Stimulated activated CD4-positive, alpha-beta T cell treated with anti-CD3 and anti-CD28 coated beads, TNF-alpha, amount 100 ng/mL, for 48 hours (primary cell): ENCODE measurements around the gene PLXNA2.

Experiments used
- DNase-seq, 3 donors: peaks; one replicate each; pipeline ENCODE4 v3.0.0-alpha.2; 2020; ENCODE audit warnings: low read depth in 3 of 3

PLXNA2 gene

DNA sequence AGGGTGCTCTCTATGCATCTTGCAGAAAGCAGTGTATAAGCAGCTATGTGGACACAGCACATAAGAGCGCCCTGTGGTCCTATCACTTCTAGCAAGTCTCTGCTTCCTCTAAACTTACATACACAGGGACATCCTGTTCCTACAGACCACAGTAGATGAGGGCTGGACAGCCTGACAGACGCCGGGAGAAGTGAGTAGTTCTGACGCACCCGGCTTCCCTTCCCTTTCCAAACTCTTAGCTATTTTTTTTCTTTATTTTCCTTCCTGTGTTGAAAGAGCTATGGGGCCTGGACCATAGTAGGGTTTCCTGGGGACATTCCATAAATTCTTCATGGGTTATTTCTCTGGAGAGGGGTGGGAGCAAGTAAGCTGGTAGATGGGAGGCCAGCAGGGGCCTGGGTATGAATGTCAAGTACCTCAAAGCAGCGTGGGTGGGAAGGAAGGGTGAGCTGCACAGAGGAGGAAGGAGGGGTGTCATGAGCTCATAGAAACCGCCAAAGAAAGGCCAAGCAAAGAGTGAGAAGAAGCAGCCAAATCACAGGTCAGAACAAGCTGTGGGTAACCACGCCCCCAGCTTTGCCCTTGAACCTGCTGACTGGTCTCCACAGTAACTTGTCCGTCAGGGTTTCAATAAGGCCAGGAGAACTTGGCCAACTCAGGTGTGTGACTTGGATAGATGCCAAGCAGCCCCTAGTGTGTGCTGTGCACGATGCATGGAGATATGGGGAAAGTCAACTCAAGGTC is 36.6 kb downstream of the PLXNA2 start:
- no peak for DNase-seq

DNA sequence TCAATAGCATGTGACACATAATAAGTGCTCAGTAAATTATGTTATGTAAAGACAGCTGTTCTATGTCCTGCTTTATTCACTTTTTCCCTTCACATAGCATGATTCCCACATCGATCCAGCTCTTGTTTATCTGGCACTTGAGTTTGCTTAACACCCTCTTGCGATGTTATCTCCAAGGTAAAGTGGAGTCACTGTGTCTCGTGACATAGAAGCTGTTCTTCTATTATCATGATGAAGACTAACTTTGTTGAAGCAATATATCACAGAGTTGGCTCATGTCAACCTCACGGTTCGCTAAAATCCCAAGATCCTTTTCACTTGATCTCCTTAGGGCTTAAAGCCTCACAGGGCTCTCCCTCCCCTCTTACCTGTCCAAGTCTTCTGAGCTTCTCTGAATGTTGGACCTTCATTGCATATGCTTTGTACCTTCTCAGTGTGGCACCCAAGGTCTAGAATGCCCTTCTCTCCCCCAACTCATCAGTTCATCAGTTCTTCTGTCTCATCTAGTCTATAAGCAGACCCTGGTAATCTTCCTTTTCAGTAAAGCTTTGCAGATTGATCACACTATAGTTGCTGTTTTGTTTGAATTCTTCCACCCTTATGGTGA is 38.0 kb downstream of the PLXNA2 start:
- DNase-seq, result no peak

DNA sequence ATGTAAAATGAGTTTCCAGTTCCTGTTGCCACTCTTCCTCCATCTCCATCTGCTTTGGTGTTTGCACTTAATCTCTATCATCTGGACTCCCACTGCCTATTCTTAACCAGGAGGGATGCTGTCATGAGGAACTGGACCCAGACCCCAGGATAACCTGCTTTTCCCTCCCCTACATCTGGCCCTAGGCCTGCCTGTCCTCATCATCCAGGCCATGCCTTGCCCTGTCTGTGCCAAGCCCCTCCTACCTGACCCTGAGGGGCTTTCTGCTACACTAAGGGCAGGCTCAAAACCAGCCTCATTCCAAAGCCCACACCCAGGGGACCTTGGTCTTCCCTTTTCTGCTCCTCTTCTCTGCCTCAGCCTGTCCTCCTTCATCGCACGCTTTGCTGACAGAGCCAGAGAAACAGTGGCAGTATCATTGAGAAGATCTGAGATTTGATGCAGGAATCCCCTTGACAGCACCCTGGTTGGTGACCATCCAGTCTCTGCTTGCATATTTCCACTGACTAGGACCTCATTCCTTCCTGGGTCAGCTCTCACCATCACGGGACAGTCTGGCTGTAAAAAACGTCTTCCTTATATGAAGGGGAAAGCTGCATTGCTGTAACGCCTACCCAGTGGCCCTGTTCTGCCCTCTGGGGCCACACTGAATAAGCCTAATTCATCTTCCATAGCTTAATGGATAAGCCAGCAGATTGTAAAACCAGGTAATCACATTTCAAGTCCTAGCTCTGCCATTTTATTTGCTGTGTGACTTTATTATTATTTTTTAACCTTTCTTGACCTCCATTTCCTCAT is 38.8 kb downstream of the PLXNA2 start:
- DNase-seq, result no peak

DNA sequence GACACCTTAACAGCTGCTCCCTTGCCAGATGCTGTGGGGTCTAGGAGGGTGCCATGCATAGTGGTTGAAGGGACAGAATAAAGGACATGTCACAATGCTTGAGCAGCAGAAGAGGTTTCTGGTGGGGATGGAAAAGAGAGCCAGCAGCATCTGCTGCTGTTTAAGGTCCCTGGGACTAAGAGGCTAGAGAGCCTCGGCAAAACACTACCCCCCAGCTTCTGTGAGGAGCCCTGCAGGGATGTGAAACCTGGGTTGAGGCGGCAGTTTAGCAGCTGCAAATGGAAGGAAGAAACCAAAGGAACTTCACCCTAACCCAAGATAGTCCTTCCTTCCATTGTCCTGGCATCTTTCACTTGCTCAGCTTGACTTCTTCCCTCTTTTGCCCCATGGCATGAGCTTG is 39.4 kb downstream of the PLXNA2 start:
- DNase-seq, result no peak

DNA sequence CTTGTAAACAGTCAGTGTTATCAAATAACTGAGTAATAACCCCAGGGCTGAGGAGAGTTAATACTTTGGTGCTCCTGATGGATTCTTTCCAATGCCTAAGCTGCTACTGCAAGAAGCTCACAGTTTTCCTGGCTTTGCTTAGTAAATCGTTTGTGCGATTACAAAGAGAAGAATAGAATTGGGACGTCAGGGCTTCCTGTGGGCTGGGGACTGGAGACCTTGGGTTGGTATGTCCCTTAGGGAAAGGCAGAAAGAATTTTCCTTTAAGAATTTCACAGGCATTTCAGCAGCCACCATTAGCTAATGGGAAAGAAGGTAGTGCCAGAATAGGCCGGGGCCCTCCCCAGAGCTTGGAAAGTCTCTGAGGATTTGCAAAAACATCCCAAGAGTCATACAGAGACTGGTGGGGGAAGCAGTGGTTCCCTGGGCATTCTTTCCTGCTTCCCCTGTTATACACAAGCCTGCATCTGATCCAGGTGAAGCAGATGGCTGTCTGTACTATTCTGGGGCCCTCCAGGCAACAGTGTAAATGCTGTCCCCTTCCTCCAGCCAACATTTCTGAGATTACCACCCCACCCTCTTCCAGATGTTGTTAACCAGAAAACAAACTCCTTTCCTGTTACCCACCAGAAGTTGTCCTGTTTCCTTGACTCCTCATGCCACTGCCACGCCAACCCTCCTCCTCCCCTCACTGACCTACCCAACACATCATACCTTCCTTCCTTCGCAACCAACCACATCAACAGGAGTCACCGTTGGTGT is 40.2 kb downstream of the PLXNA2 start:
- DNase-seq, result no peak

DNA sequence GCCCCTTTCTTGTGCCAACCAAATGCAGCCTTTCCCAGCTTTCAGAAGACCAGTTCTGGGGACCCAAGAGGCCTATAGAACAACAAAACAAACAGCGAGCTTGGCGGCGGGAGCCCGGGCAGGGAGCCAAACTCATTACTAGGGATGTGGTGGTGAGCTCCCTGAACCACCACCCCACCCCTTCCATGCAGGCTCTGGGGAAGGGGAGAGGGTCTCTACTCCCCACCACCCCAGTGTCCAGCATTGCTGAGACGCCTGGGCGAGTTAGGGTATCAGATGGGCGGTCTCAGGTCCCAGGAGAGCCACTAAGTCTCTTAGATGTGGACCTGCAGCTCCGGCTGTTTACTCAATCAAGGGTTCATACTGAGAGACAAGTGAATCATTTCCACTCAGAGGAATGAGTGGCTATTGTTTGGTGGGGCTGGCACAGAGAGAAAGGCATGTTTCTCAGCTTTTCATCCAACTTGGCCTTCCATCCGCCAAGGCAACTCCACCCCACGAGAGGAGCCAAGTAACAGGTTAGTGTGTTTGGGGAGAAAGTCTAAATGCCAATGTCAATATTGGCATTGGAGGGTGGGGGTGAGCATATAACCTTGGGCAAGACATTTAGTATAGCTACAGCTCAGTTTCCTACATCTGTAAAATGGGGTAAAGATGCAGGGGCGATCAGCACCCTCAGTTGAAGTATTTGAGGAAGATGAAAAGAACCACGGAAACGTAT is 40.9 kb downstream of the PLXNA2 start:
- no peak for DNase-seq

DNA sequence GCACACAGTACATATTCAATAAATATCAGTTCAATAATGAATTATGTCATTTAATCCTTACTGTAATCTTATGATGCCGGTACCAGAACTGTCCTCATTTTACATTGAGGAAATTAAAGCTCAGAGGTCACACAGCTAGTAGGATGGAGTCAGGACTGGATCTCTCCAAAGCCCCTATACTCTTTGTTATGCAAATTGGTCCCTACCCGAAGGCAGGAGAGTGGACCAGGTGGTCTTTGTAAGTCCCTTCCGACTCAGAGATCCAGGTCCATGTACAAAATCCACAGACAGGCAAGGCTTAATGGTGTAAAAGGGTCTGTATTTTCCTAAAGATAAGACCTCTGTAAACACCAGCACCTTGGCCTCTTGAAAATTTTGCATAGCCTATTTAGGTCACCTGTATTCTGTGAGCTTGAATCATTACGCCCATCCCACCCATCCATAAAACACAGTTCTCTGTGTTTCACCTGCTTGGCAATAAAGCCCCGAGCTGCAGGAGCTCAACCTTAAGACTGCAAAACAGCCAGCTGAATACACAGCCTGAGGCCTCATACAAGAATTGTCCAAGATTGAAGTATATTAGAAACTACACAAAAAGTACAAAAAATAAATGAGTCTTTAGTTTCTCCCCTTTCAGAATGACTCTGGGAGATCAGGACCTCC is 41.7 kb downstream of the PLXNA2 start:
- no peak for DNase-seq

DNA sequence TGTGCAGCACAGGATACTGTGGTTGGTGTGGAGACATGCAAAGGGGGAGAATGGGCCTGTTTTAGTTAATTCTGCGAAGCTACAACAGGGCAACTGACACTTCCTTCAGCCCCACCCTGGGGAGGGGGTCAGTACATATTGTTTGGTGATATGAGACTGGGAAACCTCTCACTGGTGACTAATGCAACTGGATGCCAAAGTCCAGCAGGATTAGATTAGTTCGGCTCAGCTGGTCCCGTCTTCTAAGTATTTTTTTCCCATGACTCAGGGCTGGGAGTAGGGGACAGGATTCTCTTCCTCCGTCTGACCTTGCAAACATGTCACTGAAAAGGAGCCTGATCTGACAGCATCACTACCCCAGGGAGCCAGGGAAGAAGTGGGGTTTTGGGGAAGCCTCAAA is 43.0 kb downstream of the PLXNA2 start:
- DNase-seq, result no peak

DNA sequence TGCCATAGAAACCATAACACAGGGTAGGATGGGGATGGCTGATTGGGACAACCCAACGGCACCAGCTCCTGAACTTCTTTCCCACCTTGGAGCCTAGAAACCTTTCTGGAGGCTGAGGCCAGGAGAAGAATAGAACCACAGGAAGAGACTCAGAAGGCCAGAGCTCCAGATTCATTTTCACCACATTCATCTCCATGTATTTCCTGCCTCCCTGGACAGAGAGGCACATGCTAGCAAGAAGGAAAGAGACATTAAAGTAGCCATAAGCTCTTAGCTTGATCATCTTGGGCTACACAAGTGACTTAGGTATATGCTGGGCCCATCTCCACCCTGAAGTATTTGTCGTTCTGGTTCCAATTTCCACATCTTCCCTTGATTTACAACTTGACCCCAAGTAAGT is 44.1 kb downstream of the PLXNA2 start:
- DNase-seq, result no peak

DNA sequence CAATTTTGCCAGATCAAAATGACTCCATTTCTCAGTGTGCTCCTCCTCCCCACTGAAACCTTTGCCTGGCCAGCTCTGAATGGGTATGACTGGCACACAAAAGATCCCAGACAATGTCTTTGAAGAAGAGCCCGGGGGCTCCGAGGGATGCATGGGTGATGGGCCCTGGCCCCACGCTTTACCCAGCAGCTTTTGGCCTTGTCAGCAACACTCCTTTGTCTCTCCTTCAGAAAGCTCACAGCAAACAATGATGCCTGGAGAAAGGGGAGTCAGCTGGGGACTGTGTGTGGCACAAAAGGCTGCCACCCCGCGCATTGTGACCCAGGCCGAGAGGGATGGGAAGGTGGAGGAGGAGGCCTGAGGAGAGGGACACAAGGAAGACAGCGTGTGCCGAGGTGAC is 45.9 kb downstream of the PLXNA2 start:
- no peak for DNase-seq

DNA sequence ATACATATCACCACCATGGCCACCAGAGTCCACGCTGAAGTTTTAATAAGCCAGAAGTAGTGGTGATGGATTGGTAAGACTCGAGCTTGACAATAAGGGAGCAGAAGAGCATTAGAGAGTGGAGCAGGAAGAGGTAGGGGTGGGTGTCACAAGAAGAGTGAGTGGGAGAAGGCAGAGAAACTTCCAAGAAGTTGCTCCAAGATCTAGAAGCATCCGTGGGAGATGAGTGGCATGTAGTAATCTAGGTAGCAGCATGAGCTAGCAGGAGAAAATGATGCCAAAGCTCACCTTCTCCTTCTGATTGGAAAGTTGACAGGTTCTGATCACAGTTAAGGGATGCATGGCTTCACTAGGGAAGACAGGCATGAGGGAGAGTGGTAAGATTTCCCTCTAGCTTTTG is 49.2 kb downstream of the PLXNA2 start:
- no peak for DNase-seq

DNA sequence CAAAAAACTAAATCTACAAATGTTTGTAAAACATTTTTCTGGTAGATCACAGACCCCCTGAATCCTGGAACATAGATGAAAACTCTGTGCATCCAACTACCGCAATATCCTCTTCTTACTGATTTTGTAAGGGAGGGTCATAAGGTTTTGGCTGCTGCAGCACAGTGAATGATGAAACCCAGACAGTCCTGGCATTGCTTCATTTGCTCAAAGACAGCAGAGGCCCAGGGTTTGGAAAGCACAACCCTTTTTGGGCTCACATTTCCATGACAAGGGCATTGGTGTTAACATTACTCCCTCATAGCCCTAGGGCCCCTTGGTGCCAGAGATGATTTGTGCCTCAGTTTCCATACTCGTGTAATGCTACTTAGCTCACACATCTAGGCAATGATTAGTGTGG is 51.2 kb downstream of the PLXNA2 start:
- DNase-seq, result no peak

DNA sequence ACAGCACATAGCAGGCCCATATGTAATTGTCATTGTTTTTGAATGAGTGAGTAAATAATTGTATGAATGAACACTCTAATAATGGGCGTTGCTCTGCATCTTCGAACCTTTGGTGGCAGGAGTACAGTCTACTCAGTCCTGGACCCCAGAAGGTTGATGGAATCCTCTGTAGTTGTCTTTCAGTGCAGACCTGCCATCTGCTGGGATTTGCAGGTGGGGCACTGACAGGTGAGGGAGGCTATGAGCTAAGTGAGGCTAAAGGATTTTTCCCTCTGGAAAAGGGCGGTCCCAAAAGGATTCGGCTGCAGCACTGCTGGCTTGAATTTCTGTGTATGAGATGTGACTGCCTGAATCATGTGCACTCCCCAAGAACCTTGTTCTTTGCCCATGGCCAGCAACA is 53.4 kb downstream of the PLXNA2 start:
- DNase-seq, result no peak

DNA sequence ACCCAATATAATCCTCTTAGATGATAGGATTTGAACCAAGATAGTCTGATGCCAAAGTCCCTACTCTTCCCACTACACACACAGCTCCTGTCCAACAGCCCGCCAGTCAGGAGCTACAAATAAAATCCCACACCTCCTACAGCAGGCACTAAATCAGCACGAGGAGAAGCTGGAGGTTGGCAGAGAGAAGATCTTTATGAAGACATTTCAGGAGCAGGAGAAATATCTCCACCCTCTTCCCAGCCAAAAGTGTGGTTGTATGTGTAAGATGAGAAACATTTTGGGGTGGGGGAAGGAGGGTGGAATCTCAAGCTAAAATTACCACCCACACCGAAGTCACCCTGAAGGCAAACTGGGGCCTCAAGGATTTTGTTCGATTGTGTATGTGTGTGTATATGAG is 54.5 kb downstream of the PLXNA2 start:
- no peak for DNase-seq

DNA sequence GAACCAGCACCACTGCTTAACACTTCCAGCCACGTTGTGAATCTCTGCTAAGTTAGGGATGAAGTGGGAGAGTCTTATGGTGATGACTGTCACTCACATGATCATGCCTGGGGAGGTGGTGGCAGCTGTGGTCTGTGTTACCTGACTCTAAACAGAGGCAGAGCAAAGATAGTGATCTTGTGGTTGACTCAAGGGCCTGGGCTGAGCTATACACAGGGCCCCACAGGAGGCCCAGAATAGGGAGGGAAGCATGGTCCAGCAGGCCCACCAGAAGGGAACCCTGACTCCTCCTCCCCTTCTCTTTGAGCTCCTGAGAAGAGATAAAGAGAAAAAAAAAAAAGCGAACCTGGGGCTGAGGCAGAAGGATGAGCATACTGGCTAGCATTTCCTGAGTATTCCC is 55.0 kb downstream of the PLXNA2 start:
- DNase-seq, result no peak

DNA sequence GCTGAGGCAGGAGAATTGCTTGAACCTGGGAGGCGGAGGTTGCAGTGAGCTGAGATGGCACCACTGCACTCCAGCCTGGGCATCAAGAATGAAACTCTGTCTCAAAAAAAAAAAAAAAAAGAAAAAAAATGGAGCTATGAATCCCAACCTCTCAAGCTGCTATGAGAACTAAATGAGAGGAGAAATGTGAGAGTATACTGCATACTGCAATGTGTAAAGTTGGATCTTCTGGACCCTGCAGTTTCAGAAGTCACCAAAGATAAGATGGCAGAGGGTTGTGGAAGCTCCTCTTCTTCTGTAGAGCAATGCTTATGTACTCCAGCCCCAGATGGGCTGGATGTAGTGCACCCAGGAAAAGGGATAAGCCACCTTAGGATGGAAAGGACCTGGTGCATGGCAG is 55.6 kb downstream of the PLXNA2 start:
- no peak for DNase-seq

DNA sequence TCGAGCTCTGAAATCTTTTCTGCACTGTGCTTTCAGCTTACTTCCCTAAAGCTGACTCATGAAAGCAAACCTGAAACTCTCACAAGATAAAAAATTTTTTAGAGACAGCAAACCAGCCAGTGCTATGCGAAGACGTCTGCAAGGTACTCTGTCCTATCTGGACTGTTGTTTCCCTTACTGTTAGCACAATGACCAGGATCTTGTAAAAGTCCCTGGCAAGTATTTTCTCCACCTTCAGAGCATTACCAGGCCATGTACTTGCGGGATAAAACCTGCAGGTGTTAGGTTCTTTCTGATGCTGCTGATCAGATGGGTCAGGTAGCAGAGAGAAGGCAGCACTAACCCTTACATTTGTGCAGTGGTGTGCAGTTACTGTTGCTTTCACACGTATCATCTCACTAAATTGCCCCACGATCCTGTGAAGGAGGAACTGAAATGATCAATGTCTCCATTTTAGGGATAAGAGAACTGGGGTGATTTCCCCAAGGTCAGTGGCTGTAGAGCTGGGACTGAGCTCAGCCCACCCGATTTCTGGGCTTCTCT is 56.6 kb downstream of the PLXNA2 start:
- no peak for DNase-seq

DNA sequence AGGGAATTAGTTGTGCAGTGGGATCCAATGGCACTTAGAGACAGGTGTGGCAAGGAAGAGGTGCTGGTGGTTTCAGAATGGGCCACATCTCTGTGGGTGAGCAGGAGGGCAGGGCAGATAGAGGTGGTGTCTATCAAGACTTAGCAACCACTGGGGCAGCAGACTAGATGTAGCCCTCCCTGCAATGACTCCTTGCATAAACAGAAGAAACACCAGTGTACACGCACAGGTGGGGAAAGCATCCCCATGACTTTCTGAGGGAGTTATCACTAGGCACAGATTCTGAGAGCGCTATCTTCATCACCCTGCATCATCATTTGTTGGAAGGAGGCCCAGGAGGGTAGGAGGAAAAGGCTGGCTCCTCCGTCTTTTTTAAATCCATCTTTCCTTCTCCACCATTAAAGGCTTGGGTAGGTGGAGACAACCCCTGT is 58.4 kb downstream of the PLXNA2 start:
- DNase-seq, result no peak

DNA sequence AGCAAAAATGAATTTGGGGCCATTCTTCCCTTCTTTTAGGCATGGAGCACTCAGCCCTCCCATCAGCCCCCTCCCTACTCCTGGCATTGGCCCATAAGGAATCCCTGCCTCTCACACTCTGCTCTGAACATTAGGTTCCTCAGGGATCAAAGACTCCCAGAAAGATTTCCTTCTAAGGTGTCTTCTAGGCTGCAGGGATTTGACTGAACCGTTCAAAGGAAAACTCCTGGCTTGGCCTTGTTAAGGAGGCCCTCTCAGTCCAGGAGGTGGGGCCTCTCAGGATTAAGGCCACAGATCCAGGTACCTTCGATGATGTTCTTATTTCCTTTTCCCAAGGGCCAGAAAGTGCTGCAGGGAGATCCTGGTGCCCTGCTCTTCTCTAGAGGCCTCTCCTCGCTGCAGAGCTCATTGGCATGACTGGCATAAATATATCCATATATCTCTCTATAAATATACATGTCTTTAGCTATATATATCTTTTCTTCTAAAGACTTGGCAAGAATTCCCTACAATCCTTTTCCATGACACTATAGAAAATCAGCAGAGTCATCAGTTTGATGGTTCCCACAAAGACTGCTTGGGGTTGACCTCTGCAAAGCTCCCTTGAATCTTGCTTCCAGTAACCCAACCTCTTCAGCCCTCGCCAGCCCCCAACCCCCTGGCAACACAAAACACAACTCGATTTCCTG is 59.1 kb downstream of the PLXNA2 start:
- no peak for DNase-seq
